OCI-LY7 (cell line): ENCODE results near the gene RAB31. TPM values are rescaled to one million over a fixed set of nuclear protein-coding genes. Genes with fewer than 3 reads are reported as not detected.
"Not testable (repeated sequence)": the region's sequence is repeated elsewhere in the genome, so short reads cannot be mapped to it uniquely, and the experiment has no call there.

ENCODE experiments used
- BruUV-seq: library from RNA; stranded (reverse); fragments of 400-500 nt; replicated peaks from 2 replicates; lab custom pipeline; 2021; lab: Mats Ljungman, UMichigan
- CTCF ChIA-PET: fragments of 300-600 bp; sonication (Branson Sonifier 250); formaldehyde crosslinking; loops from one replicate; lab custom pipeline; 2022; ENCODE audit warnings: antibody characterized with exemption; ENCODE audit not compliant: unreplicated experiment; lab: Charles Lee
- POLR2A ChIA-PET: fragments of 300-600 bp; sonication (Branson Sonifier 250); formaldehyde crosslinking; loops from one replicate; lab custom pipeline; 2022; ENCODE audit warnings: antibody characterized with exemption; lab: Charles Lee
- DNase-seq: peaks from one replicate; pipeline ENCODE4 v3.0.0-alpha.2; 2015; ENCODE audit warnings: low spot score
- H2AFZ ChIP-seq: fragments of 200-600 bp; sonication (generic), shearing (Covaris generic); 2 replicates; pipeline ENCODE4 v1.6.1; 2014; ENCODE audit warnings: mild to moderate bottlenecking, antibody characterized with exemption, low read length, moderate library complexity
- H3K27ac ChIP-seq: fragments of 200-600 bp; sonication (generic); 2 replicates; pipeline ENCODE4 v1.5.1; 2014; ENCODE audit warnings: mixed run types, low read depth, mild to moderate bottlenecking, moderate library complexity, low read length, inconsistent platforms; ENCODE audit not compliant: poor library complexity, severe bottlenecking
- H3K36me3 ChIP-seq: fragments of 200-600 bp; sonication (generic); 2 replicates; pipeline ENCODE4 v1.6.1; 2014; ENCODE audit warnings: mild to moderate bottlenecking, antibody characterized with exemption, low read length, moderate library complexity, mixed read lengths; ENCODE audit not compliant: insufficient read depth
- H3K4me1 ChIP-seq: fragments of 200-600 bp; sonication (generic); 2 replicates; pipeline ENCODE4 v1.5.1; 2014; ENCODE audit warnings: mild to moderate bottlenecking, low read length; ENCODE audit not compliant: insufficient read depth, poor library complexity, severe bottlenecking
- H3K4me2 ChIP-seq: fragments of 200-600 bp; sonication (generic); 2 replicates; pipeline ENCODE4 v1.6.1; 2014; ENCODE audit warnings: mild to moderate bottlenecking, low read length
- H3K4me3 ChIP-seq: fragments of 200-600 bp; sonication (generic); 2 replicates; pipeline ENCODE4 v1.5.1; 2014; ENCODE audit warnings: mild to moderate bottlenecking, low read depth, low read length; ENCODE audit not compliant: poor library complexity, severe bottlenecking
- H3K79me2 ChIP-seq: fragments of 200-600 bp; sonication (generic); 2 replicates; pipeline ENCODE4 v1.6.1; 2016; ENCODE audit warnings: low read depth, mild to moderate bottlenecking, low read length, moderate library complexity, mixed read lengths; ENCODE audit not compliant: insufficient read depth
- H3K9me2 ChIP-seq: fragments of 200-600 bp; sonication (generic); 2 replicates; pipeline ENCODE4 v1.6.1; 2016; ENCODE audit warnings: mild to moderate bottlenecking, low read length, mixed read lengths; ENCODE audit not compliant: insufficient read depth
- H3K9me3 ChIP-seq: fragments of 200-600 bp; sonication (generic); 2 replicates; pipeline ENCODE4 v1.6.1; 2014; ENCODE audit warnings: mild to moderate bottlenecking, mixed run types, low read length, mixed read lengths
- H4K20me1 ChIP-seq: fragments of 200-600 bp; sonication (generic); 2 replicates; pipeline ENCODE4 v1.6.1; 2014; ENCODE audit warnings: mild to moderate bottlenecking, antibody characterized with exemption, low read length, moderate library complexity, mixed read lengths; ENCODE audit not compliant: insufficient read depth
- CTCF ChIP-seq: fragments of 200-600 bp; sonication (generic); conservative IDR thresholded peaks from 2 replicates; pipeline ENCODE4 v1.5.1; 2014; ENCODE audit warnings: mild to moderate bottlenecking, antibody characterized with exemption, low read length, moderate library complexity, mixed read lengths
- EZH2phosphoT487 ChIP-seq: fragments of 200-600 bp; sonication (generic); IDR thresholded peaks from 2 replicates; pipeline ENCODE4 v1.6.1; 2018; ENCODE audit warnings: low read depth, borderline replicate concordance, mild to moderate bottlenecking, mixed run types, antibody characterized with exemption, low read length, moderate library complexity, mixed read lengths
- intact Hi-C: fragments of 100-400 bp; cut with micrococcal nuclease; formaldehyde crosslinking; loops from one replicate; pipeline ENCODE4 v1.10.0; 2022; ENCODE audit not compliant: unreplicated experiment
- total RNA-seq, 2 experiments: library from RNA; depleted of rRNA in 1 of 2; stranded (reverse); fragments of >200 nt in 1 of 2; shearing (Covaris generic) in 1 of 2; gene quantifications; 2 replicates each; pipeline ENCODE4 v1.2.3, GENCODE V29; 2014 to 2022

Gene RAB31
- total RNA-seq, 2 experiments from 2014 or later = not detected

DNA sequence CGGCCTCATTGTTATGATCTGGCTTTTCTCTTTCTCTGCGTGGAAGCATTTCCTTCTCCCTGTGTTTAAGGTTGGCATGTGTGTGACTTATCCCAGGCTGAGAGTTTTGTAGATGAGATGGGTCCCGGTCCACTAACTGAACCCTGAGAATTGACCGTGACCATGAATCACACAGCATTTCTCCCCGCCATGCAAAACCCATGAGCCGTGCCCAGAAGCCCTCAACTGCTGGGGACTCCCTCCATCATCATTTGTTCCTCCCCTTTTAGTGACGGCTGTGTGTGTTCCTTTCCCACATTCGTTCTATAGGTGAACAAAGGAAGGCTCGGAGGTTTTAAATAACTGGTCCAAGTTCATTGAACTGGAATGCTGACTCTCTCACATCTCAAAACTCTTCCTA, 147.6 kb downstream of the RAB31 start:
- TF ChIP-seq EZH2phosphoT487 = no peak
- TF ChIP-seq CTCF = no peak
- Histone ChIP-seq H3K27ac (no peak overlapping the region), H3K79me2 (no peaks in the 10 kb centered on the region), H3K4me3 (no peak overlapping the region), H3K4me2 (no peak overlapping the region), H3K9me3 (no peaks in the 10 kb centered on the region), H3K36me3 (no peaks in the 10 kb centered on the region), H3K9me2 (no peaks in the 10 kb centered on the region), H4K20me1 (no peaks in the 10 kb centered on the region), H3K4me1 (no peaks in the 10 kb centered on the region), H2AFZ (no peak overlapping the region)
- intact Hi-C loops = no loop called here
- ChIA-PET POLR2A (no interaction called here), CTCF (no interaction called here)
- no TSS peak for BruUV-seq
- no peak for DNase-seq

GRCh38 chr18:9856092-9856491, 148.0 kb downstream of the RAB31 start:
- H3K9me2 ChIP-seq = no peaks in the 10 kb centered on the region
- no peak for DNase-seq
- no peak overlapping the region for H3K4me3 ChIP-seq
- no peaks in the 10 kb centered on the region for H3K36me3 ChIP-seq
- POLR2A ChIA-PET = no interaction called here
- no peaks in the 10 kb centered on the region for H4K20me1 ChIP-seq
- no peaks in the 10 kb centered on the region for H3K4me1 ChIP-seq
- H2AFZ ChIP-seq = no peak overlapping the region
- no TSS peak for BruUV-seq
- H3K79me2 ChIP-seq = no peaks in the 10 kb centered on the region
- CTCF ChIA-PET = no interaction called here
- no peak overlapping the region for H3K4me2 ChIP-seq
- intact Hi-C loops = no loop called here
- TF ChIP-seq EZH2phosphoT487 = no peak
- no peak for TF ChIP-seq CTCF
- no peaks in the 10 kb centered on the region for H3K9me3 ChIP-seq
- no peak overlapping the region for H3K27ac ChIP-seq

DNA sequence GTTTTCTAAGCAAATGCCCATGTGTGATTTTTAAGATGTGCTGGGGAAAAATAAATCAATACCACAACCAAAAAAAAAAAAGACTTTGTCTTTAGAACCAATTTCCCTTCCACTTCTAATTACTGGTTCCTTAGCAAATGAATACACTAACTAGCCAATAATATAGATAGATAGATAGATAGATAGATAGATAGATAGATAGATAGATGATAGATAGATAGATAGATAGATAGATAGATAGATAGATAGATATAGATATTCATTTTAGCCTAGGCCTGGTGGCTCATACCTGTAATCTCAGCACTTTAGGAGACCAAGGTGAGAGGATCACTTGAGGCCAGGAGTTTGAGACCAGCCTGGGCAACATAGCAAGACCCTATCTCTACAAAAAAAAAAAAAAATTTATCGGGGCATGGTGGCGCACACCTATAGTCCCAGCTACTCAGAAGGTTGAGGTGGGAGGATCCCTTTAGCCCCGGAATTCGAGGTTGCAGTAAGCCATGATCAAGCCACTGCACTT, 149.4 kb downstream of the RAB31 start:
- intact Hi-C loops, H3K4me1 ChIP-seq, POLR2A ChIA-PET, H3K4me3 ChIP-seq, BruUV-seq, CTCF ChIA-PET, H3K36me3 ChIP-seq, H2AFZ ChIP-seq, H4K20me1 ChIP-seq, H3K9me2 ChIP-seq, DNase-seq, H3K27ac ChIP-seq, H3K9me3 ChIP-seq, H3K79me2 ChIP-seq, H3K4me2 ChIP-seq: not testable (repeated sequence)
